ENCODE results near the gene KBTBD7. TPM values are rescaled to one million over a fixed set of nuclear protein-coding genes. Genes with fewer than 3 reads are reported as not detected.
A peak's percentile ranks its signal among the peaks of the same experiment; 100 is the strongest.

KBTBD7 gene
- total and polyA plus RNA-seq, 2 donors (not counting 1 experiment from before 2014, with no cell fraction given): 0.73 to 9.2 TPM

DNA sequence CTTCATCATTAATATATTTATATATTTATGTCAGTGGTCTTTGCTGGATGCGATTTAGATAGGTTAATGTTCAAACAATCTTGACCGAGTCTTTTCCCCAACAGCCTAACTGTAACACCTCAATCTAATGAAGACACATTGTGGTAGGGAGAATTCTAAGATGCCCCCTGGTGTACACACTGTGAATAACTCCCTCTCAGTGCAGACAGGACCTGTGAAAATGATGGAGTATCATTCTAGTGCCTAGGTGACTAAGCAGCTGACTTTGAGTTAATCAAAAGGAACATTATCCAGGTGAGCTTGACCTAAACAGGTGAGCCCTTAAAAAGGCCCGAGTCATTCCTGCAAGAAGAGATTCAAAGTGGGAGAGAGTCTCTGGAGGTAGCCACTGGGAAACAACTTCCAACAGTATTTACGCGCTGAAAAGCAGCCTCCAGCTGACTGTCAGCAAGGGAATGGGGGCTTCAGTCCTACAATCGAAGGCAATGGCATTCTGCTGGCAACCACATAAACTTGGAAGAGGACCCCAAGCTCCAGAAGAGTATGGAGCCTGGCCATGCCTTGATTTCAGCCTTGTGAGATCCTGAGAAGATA is 28.0 kb upstream of the KBTBD7 start:
- no peak overlapping the region for H3K9ac ChIP-seq (ENCODE audit: low read length)
- no peaks in the 10 kb centered on the region for H3K27me3 ChIP-seq (replicated peaks in 1 of 4; ENCODE audit: control extremely low read depth in 1 of 4, control insufficient read depth in 3 of 4, insufficient read depth in 4 of 4, low read length in 3 of 4)
- peak; percentile 99 for ATAC-seq (ENCODE audit: low read depth)
- POLR2A ChIA-PET: no interaction called here
- H2AFZ ChIP-seq (ENCODE audit: insufficient read depth, low read depth, low read length, poor library complexity, severe bottlenecking): no peak overlapping the region
- peak; percentile 78 for DNase-seq
- H3K4me1 ChIP-seq (ENCODE audit: control insufficient read depth in 2 of 2, insufficient read depth in 2 of 2, low read length in 2 of 2): peaks cover 0 to 6% of the 10 kb centered on the region in 2 donors
- CTCF ChIA-PET: interaction anchor here (0.6 to 4.1 kb wide), 23 partner anchors 9 to 247 kb away, joined by 3 to 71 read pairs (median 3); no protein-coding TSS in a partner anchor
- no peaks in the 10 kb centered on the region for H3K79me2 ChIP-seq (ENCODE audit: control insufficient read depth, insufficient read depth, low read length)
- Mint-ChIP-seq H3K4me1 (peaks cover 3% of the 10 kb centered on the region), H3K4me3 (no peak overlapping the region), H3K27me3 (no peaks in the 10 kb centered on the region), H3K27ac (no peak overlapping the region), H3K9me3 (ENCODE audit: insufficient read depth) (no peaks in the 10 kb centered on the region)
- H3K9me3 ChIP-seq (ENCODE audit: control extremely low read depth in 1 of 3, control insufficient read depth in 2 of 3, insufficient read depth in 1 of 3, low read length in 2 of 3): no peaks in the 10 kb centered on the region
- peaks cover 0 to 5% of the 10 kb centered on the region in 2 experiments for H3K36me3 ChIP-seq (replicated peaks in 1 of 2; ENCODE audit: control extremely low read depth in 1 of 2, control insufficient read depth in 1 of 2, extremely low read depth in 1 of 2, insufficient read depth in 2 of 2, low read length in 1 of 2)
- H3K4me3 ChIP-seq (ENCODE audit: control extremely low read depth in 1 of 5, extremely low read depth in 1 of 5, insufficient read depth in 1 of 5, low read depth in 2 of 5, low read length in 4 of 5): no peak overlapping the region
- WGBS (ENCODE audit: insufficient coverage): 81% methylated on average over 4 of the region's 6 CpGs
- no peak overlapping the region for H3K27ac ChIP-seq (ENCODE audit: low read length in 2 of 2)
- H3K4me2 ChIP-seq (replicated peaks; ENCODE audit: low read depth, low read length, poor library complexity, severe bottlenecking): no peak overlapping the region
- TF ChIP-seq, protein P1, sequence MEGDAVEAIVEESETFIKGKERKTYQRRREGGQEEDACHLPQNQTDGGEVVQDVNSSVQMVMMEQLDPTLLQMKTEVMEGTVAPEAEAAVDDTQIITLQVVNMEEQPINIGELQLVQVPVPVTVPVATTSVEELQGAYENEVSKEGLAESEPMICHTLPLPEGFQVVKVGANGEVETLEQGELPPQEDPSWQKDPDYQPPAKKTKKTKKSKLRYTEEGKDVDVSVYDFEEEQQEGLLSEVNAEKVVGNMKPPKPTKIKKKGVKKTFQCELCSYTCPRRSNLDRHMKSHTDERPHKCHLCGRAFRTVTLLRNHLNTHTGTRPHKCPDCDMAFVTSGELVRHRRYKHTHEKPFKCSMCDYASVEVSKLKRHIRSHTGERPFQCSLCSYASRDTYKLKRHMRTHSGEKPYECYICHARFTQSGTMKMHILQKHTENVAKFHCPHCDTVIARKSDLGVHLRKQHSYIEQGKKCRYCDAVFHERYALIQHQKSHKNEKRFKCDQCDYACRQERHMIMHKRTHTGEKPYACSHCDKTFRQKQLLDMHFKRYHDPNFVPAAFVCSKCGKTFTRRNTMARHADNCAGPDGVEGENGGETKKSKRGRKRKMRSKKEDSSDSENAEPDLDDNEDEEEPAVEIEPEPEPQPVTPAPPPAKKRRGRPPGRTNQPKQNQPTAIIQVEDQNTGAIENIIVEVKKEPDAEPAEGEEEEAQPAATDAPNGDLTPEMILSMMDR (IDR thresholded peaks at IDR 0.05): peak; percentile 85
- TF ChIP-seq EZH2 (IDR thresholded peaks at IDR 0.05; ENCODE audit: borderline replicate concordance, insufficient read depth, low read depth, low read length, poor library complexity, severe bottlenecking): no peak
- H4K20me1 ChIP-seq (ENCODE audit: control insufficient read depth, insufficient read depth, low read length, poor library complexity, severe bottlenecking): no peaks in the 10 kb centered on the region
- intact Hi-C loops (cut with micrococcal nuclease): loop anchor here (1.0 to 5.0 kb wide), 5 partner anchors 23 to 147 kb away; partner anchors contain the start of genes KBTBD6 and KBTBD7

DNA sequence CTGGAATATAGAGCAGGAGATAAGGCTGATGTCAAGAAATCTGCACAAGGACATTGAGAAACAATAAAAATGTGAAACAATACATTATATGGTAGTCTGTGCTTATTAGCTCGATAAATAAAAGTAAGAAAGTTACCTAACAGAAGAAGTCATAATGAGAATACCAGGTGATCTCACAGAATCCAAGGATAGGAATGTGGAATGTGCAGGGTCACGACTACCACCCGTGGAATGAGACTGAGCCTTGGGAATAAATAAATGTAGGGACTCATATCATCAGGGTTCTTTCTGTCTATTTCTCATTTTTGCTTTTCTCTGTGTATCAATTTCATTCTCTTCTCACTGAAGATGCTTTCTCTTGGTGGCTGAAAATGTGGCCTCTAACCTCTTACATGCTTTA is 26.0 kb upstream of the KBTBD7 start:
- Histone ChIP-seq H3K79me2 (ENCODE audit: control insufficient read depth, insufficient read depth, low read length) (no peaks in the 10 kb centered on the region), H3K27ac (ENCODE audit: low read length in 2 of 2) (no peak overlapping the region), H3K4me3 (ENCODE audit: control extremely low read depth in 1 of 5, extremely low read depth in 1 of 5, insufficient read depth in 1 of 5, low read depth in 2 of 5, low read length in 4 of 5) (no peak overlapping the region), H3K4me1 (ENCODE audit: control insufficient read depth in 2 of 2, insufficient read depth in 2 of 2, low read length in 2 of 2) (peaks cover 0 to 6% of the 10 kb centered on the region in 2 donors), H3K4me2 (replicated peaks; ENCODE audit: low read depth, low read length, poor library complexity, severe bottlenecking) (no peak overlapping the region), H3K9ac (ENCODE audit: low read length) (no peak overlapping the region), H2AFZ (ENCODE audit: insufficient read depth, low read depth, low read length, poor library complexity, severe bottlenecking) (no peak overlapping the region), H4K20me1 (ENCODE audit: control insufficient read depth, insufficient read depth, low read length, poor library complexity, severe bottlenecking) (no peaks in the 10 kb centered on the region), H3K27me3 (replicated peaks in 1 of 4; ENCODE audit: control extremely low read depth in 1 of 4, control insufficient read depth in 3 of 4, insufficient read depth in 4 of 4, low read length in 3 of 4) (no peaks in the 10 kb centered on the region), H3K36me3 (replicated peaks in 1 of 2; ENCODE audit: control extremely low read depth in 1 of 2, control insufficient read depth in 1 of 2, extremely low read depth in 1 of 2, insufficient read depth in 2 of 2, low read length in 1 of 2) (no peaks in the 10 kb centered on the region), H3K9me3 (ENCODE audit: control extremely low read depth in 1 of 3, control insufficient read depth in 2 of 3, insufficient read depth in 1 of 3, low read length in 2 of 3) (no peaks in the 10 kb centered on the region)
- no peak for TF ChIP-seq EZH2 (IDR thresholded peaks at IDR 0.05; ENCODE audit: borderline replicate concordance, insufficient read depth, low read depth, low read length, poor library complexity, severe bottlenecking)
- TF ChIP-seq, protein P1 (IDR thresholded peaks at IDR 0.05): no peak
- no peaks in the 10 kb centered on the region for H3K9me3 Mint-ChIP-seq (ENCODE audit: insufficient read depth)
- intact Hi-C loops (cut with micrococcal nuclease): loop anchor here (5.0 kb wide), 1 partner anchor 38 kb away; no protein-coding TSS in a partner anchor
- H3K27me3 Mint-ChIP-seq: no peaks in the 10 kb centered on the region
- WGBS (ENCODE audit: insufficient coverage): no CpG with 5 or more reads among the region's 3 CpGs
- H3K4me3 Mint-ChIP-seq: no peak overlapping the region
- ChIA-PET POLR2A (no interaction called here), CTCF (interaction anchor here (1.5 to 4.1 kb wide), 9 partner anchors 13 to 201 kb away, joined by 3 to 71 read pairs (median 6); partner anchors contain the start of gene ELF1)
- ATAC-seq (ENCODE audit: low read depth) (no peak), DNase-seq (no peak)
- H3K4me1 Mint-ChIP-seq: peaks cover 3% of the 10 kb centered on the region
- H3K27ac Mint-ChIP-seq: no peak overlapping the region

Data from B cell (primary cell).